Measurements from ENCODE around the gene RALGAPA1. TPM values are rescaled to one million over a fixed set of nuclear protein-coding genes. Genes with fewer than 3 reads are reported as not detected.

Gene RALGAPA1
- total RNA-seq, 6 donors from 2014 or later, result 55.5 to 155 (median 61.1) TPM

DNA sequence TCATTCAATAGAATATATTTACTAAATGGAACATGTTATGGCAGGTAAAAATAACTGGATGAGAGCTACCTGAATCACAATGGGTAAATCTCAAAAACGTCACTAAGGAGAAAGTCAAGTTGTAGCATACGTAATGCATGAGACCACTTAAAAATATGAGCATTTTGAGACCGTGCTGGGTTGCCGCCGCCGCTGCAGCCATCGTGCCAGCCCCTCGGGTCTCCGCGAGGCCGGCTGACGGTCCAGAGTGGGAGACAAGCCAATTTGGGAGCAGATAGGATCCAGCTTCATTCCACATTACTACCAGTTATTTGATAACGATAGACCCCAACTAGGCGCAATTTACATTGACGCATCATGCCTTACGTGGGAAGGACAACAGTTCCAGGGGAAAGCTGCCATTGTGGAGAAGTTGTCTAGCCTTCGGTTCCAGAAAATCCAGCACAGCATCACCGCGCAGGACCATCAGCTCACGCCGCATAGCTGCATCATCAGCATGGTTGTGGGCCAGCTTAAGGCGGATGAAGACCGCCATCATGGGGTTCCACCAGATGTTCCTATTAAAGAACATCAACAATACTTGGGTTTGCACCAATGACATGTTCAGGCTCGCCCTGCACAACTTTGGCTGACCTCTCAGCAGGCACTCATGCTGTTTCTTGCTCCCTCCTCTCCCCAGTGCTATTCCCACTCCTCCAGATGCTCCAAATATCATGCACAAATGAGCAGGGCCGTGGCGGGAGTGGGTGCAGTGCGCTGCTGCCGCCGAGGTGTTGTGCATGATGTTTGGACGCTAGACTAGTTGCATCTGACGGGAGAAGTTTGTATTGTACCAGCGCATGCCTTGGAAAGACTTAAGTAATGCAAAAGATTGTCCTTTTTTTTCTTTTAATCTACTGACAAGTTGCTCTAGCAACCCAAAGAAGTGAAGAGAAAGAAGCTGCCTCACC is 10.8 kb upstream of the RALGAPA1 start:
- no peaks in the 10 kb centered on the region for H3K27me3 ChIP-seq
- H3K4me3 ChIP-seq, result no peak overlapping the region
- H3K36me3 ChIP-seq, result no peaks in the 10 kb centered on the region
- 92 to 95% methylated on average over 32 of the region's 32 CpGs for whole genome bisulfite sequencing, 2 donors
- TF ChIP-seq POLR2AphosphoS5 (IDR thresholded peaks at IDR 0.05) (no peak), EP300 (IDR thresholded peaks at IDR 0.05) (no peak), POLR2A (IDR thresholded peaks at IDR 0.05) (no peak)
- TF ChIP-seq, protein P1, sequence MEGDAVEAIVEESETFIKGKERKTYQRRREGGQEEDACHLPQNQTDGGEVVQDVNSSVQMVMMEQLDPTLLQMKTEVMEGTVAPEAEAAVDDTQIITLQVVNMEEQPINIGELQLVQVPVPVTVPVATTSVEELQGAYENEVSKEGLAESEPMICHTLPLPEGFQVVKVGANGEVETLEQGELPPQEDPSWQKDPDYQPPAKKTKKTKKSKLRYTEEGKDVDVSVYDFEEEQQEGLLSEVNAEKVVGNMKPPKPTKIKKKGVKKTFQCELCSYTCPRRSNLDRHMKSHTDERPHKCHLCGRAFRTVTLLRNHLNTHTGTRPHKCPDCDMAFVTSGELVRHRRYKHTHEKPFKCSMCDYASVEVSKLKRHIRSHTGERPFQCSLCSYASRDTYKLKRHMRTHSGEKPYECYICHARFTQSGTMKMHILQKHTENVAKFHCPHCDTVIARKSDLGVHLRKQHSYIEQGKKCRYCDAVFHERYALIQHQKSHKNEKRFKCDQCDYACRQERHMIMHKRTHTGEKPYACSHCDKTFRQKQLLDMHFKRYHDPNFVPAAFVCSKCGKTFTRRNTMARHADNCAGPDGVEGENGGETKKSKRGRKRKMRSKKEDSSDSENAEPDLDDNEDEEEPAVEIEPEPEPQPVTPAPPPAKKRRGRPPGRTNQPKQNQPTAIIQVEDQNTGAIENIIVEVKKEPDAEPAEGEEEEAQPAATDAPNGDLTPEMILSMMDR (IDR thresholded peaks at IDR 0.05), result no peak
- H3K27ac ChIP-seq, result no peak overlapping the region
- no peak for ATAC-seq (ENCODE audit: low FRiP score in 2 of 2)
- DNase-seq, result peak in 1 of 2 donors; percentile 72
- H3K9me3 ChIP-seq, result no peaks in the 10 kb centered on the region
- H3K4me1 ChIP-seq, result no peaks in the 10 kb centered on the region

DNA sequence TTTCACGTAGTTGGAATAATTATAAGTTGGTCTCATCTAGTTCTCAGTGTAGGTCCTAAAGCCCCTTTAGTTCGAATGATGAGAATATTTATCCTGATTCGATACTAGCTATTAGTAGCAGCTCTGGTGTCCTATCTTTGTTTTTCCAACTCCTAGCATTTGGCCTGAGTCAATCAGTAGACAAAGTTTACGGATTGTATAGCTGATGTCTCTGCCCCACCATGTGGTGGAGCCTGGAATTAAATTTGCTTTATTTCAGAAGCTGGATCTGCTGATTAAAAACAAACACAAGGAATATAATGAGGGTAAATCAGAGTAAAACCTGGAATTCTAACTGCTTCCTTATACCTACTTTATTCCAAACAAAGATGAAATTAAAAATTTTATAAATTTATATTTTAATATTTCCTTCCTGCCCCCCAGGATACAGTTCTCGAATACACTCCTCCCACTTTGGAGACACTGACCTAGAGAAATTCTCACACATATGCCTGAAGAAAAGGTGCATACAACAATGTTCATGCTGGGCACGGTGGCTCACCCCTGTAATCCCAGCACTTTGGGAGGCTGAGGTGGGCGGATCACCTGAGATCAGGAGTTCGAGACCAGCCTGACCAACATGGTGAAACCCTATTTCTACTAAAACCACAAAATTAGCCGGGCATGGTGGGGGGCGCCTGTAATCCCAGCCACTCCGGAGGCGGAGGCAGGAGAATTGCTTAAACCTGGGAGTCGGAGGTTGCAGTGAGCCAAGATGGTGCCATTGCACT is 9.4 kb upstream of the RALGAPA1 start:
- 76 to 80% methylated on average over 13 of the region's 13 CpGs for WGBS, 2 donors

DNA sequence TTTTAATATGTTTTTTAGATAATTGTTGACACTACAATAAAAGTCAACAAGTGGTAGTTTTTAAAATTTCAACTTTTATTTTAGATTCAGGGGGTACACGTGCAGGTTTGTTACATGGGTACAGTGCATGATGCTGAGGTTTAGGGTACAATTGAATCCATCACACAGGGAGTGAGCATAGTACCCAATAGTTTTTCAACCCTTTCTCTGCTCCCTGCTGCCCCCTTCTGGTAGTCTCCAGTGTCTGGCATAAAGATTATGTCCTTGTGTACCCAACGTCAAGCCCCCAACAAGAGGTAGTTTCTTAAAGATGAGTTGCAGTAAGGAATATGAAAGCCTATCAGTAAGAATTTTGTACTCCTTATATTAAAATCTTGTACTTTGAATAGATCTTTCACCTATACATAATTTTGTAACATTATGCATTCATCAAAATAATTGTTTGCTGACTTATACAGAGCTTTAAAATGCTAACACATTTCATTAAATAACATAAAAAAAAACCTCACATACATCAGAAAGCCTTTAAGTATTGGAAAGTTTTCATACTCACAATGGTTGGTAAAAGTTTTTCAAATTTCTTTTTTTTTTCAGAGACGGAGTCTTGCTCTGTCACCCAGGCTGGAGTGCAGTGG is 5.4 kb upstream of the RALGAPA1 start:
- no peak overlapping the region for H3K4me3 ChIP-seq
- no peaks in the 10 kb centered on the region for H3K9me3 ChIP-seq
- H3K36me3 ChIP-seq, result no peaks in the 10 kb centered on the region
- no peak for TF ChIP-seq POLR2AphosphoS5 (IDR thresholded peaks at IDR 0.05)
- TF ChIP-seq, protein P1 (IDR thresholded peaks at IDR 0.05), result peak in 5 of 6 experiments; percentile 35 to 71 (median 48)
- no peaks in the 10 kb centered on the region for H3K27me3 ChIP-seq
- H3K4me1 ChIP-seq, result peaks cover 0 to 2% (median 0%) of the 10 kb centered on the region in 4 donors
- WGBS, 2 donors, result 35 to 37% methylated on average over 3 of the region's 3 CpGs
- peak in 1 of 2 donors; percentile 85 for ATAC-seq (ENCODE audit: low FRiP score in 2 of 2)
- peak in 1 of 2 donors; percentile 36 for DNase-seq
- H3K27ac ChIP-seq, result no peak overlapping the region

More for the DNA sequence above, 9.4 kb upstream of the RALGAPA1 start:
- DNase-seq (no peak), ATAC-seq (ENCODE audit: low FRiP score in 2 of 2) (peak in 1 of 2 donors; percentile 59)
- Histone ChIP-seq H3K9me3 (no peaks in the 10 kb centered on the region), H3K4me3 (no peak overlapping the region), H3K27ac (no peak overlapping the region), H3K27me3 (no peaks in the 10 kb centered on the region), H3K36me3 (no peaks in the 10 kb centered on the region), H3K4me1 (no peaks in the 10 kb centered on the region)
- TF ChIP-seq, protein P1 (IDR thresholded peaks at IDR 0.05), result peak; percentile 27 to 61 (median 44)
- no peak for TF ChIP-seq EP300 (IDR thresholded peaks at IDR 0.05)

DNA sequence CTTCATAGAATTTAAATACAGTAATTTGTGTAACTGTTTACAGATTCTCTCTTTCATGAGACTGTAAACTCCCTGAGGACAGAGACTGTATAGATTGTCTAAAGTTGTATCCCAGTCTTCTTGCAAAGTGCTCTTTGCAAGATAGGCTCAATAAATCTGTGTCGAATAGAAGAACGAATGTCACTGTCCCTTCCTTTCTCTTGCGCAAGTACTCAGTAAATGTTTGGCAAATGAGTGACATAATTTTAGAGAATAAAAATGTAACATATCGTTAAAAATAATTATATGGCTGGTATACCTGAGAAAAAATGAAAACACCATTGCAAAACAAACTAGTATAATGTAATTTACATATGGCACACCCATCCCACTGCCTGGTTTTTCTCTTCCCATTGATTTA is 1.9 kb upstream of the RALGAPA1 start:
- ATAC-seq (ENCODE audit: low FRiP score in 2 of 2), result no peak
- Histone ChIP-seq H3K4me1 (peaks cover 7 to 22% (median 17%) of the 10 kb centered on the region in 4 donors), H3K27me3 (no peaks in the 10 kb centered on the region), H3K36me3 (no peaks in the 10 kb centered on the region), H3K27ac (no peak overlapping the region), H3K9me3 (no peaks in the 10 kb centered on the region), H3K4me3 (no peak overlapping the region)
- TF ChIP-seq EP300 (IDR thresholded peaks at IDR 0.05) (no peak), POLR2AphosphoS5 (IDR thresholded peaks at IDR 0.05) (no peak), POLR2A (IDR thresholded peaks at IDR 0.05) (no peak)
- TF ChIP-seq, protein P1 (IDR thresholded peaks at IDR 0.05), result no peak
- no peak for DNase-seq
- 81 to 84% methylated on average over 4 of the region's 4 CpGs for WGBS, 2 donors

Measured in upper lobe of left lung (tissue), 6 donors.